KOPT-K1 (cell line): ENCODE measurements around the gene SLC35D1.

Source experiments
- H3K27ac ChIP-seq: fragments of 200-600 bp; sonication (generic); 2 replicates; pipeline ENCODE4 v1.5.1; 2016; ENCODE audit warnings: antibody characterized with exemption, mild to moderate bottlenecking, low read depth, low read length; ENCODE audit not compliant: poor library complexity, severe bottlenecking
- H3K36me3 ChIP-seq: fragments of 200-600 bp; sonication (generic); 2 replicates; pipeline ENCODE4 v1.5.1; 2017; ENCODE audit warnings: antibody characterized with exemption, mild to moderate bottlenecking, low read length, moderate library complexity; ENCODE audit not compliant: insufficient read depth
- H3K9me3 ChIP-seq: fragments of 200-600 bp; sonication (generic); 2 replicates; pipeline ENCODE4 v1.5.1; 2017; ENCODE audit warnings: antibody characterized with exemption, low read length, mild to moderate bottlenecking; ENCODE audit not compliant: insufficient read depth, poor library complexity, severe bottlenecking

The SLC35D1 gene

DNA sequence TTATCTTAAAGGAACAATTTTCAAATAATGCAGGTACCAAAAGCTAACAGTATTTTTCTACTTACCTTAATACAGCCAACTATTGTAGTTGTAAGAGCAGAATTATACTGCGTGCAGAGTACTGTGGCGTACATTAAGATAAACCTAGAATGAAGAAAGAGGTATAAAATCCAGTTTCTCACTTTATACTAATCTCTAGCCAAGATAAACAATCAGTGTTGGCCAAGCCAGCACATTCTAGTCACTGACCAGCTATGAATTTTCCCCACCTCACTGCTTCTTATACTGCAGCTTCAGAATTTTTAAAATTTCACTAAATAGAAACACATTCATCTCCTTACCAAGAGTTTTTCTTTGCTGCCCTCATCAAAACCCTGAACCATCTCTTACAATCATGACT, 33.6 kb downstream of the SLC35D1 start:
- H3K36me3 ChIP-seq: peaks cover 65% of the 10 kb centered on the region
- H3K9me3 ChIP-seq: no peaks in the 10 kb centered on the region
- no peak overlapping the region for H3K27ac ChIP-seq

DNA sequence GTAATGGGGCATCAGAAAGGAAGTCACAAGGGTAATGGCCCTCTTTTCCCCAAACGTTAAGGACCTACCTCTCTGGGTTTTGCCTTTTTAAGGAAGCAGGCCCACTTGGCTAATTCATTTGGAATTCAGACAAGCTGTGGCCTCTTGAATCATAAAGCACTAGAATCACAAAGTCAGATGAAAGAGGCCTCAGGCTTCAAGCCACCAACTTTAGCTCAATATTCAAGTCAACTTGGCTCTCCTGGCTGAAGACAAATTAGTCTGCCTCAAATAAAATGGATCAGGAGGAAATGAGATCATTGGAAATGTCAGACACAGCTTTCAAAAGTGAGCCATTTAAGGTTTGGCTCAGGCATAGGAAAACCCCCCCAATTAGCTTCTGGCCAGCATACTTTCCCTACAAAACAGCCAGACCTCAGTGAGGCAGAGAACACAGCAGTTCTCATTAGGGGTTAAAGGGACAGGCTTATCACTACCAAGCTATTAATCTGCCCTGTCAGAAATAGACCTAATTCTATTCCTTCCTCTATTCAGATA, 34.3 kb downstream of the SLC35D1 start:
- H3K9me3 ChIP-seq: no peaks in the 10 kb centered on the region
- peaks cover 62% of the 10 kb centered on the region for H3K36me3 ChIP-seq
- H3K27ac ChIP-seq: no peak overlapping the region

DNA sequence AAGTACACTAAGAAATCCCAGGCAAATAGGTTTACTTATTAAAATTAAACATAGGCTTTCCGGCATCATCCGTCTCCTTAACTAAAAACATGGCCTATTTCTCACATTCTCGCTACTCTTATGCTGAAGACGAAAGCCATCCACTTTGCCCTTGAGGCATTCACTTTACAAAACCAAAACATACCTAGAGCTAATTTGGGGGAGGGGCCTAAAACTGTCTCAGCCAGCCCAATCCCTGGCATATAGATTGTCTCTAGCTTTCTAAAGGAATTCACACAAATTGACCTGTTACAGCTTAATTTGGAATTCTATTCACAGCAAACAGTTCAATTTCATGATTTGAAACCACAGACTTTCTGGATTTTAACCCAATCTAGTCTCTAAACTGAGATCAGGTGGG, 34.8 kb downstream of the SLC35D1 start:
- H3K27ac ChIP-seq: no peak overlapping the region
- H3K9me3 ChIP-seq: no peaks in the 10 kb centered on the region
- H3K36me3 ChIP-seq: peaks cover 56% of the 10 kb centered on the region

DNA sequence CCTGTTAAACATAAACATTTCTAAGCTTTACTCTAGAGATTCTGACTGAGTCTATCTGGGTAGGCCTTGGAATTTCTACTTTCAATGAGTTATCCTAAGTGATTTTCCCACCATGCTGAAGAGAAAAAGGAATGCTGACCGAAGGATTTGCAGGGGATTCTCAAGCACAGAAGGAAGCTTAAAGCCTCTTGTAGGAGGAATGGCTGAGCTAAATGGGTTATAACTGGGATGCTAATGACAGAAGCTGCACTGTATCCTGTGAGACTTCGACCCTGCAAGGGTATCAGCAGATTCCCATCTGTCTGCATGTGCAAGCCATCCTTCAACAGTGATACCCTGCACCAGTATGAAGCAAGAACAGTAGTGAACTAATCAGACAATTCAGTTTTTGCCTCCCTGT, 35.4 kb downstream of the SLC35D1 start:
- Histone ChIP-seq H3K9me3 (no peaks in the 10 kb centered on the region), H3K27ac (no peak overlapping the region), H3K36me3 (peaks cover 58% of the 10 kb centered on the region)

DNA sequence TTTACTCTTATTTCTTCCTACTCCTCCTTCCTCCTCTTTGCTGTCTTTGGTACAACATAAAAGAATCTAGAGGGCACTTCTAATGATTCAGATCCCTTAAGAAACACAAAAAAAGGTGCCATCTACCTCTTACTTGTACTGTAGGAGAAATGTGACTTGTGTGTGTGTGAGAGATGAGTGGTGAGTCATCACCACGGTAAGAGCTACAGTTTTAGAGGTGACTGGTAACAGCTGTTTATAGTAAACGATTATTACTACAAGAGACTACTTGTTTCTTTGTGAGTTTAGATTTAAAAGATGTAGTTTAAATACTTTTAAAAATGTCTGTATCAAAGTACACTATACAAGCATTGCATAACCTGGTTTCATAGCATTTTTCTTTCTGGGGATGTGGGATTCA, 40.4 kb downstream of the SLC35D1 start:
- Histone ChIP-seq H3K27ac (no peak overlapping the region), H3K9me3 (no peaks in the 10 kb centered on the region), H3K36me3 (peaks cover 46% of the 10 kb centered on the region)

DNA sequence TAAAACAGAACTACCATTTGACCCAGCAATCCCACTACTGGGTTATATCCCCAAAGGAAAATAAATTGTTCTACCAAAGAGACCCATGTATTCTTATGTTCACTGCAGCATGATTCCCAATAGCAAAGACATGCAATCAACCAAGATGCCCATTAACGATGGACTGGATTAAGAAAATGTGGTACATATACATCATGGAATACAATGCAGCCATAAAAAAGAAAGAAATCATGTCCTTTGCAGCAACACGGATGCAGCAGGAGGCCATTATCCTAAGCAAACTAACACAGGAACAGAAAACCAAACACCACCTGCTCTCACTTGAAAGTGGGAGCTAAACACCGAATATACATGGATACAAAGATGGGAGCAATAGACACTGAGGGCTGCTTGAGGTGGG, 44.2 kb downstream of the SLC35D1 start:
- peaks cover 59% of the 10 kb centered on the region for H3K36me3 ChIP-seq
- no peak overlapping the region for H3K27ac ChIP-seq

DNA sequence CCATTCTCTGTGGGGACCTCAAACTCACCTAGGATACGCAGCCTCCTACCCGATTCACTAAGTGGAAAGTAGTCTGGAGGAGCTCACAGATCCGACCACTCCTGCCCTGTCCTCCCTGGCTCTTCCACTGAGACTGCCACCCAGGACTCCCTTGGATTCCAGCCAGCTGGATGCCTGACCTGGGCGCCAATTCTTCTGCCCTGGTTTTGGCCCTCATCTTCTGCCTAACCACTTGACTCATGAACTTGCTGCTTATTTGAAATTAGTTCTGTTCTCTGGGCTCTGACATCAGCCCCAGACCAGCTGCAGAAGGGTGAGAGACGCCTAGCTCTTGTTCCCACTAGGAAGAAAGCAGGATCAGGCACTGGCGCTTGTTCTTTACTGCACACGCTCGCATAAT, 48.9 kb downstream of the SLC35D1 start:
- peaks cover 73% of the 10 kb centered on the region for H3K36me3 ChIP-seq

More for the DNA sequence above, 44.2 kb downstream of the SLC35D1 start:
- H3K9me3 ChIP-seq: no peaks in the 10 kb centered on the region

DNA sequence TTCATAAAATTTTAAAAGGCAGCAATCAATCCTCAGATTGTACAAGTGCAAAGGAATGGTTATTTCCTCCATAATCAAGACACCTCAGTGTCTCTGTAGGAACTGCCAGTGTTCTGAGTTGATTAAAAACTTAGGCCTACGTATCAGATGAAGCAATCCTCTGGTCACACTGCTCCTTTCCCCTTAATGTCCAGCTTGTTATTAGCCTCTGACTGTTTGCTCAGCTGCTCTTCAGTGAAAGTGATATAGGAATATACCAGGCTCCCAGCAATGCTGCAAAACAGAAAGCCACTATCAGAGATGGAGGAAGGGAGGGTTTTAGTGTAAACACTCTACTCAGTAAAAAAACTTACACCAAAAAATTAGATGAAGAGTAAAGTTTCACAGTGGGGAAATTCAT, 49.8 kb downstream of the SLC35D1 start:
- H3K36me3 ChIP-seq: peaks cover 64% of the 10 kb centered on the region
- H3K27ac ChIP-seq: no peak overlapping the region
- H3K9me3 ChIP-seq: no peaks in the 10 kb centered on the region

More for the DNA sequence above, 48.9 kb downstream of the SLC35D1 start:
- Histone ChIP-seq H3K27ac (no peak overlapping the region), H3K9me3 (no peaks in the 10 kb centered on the region)

DNA sequence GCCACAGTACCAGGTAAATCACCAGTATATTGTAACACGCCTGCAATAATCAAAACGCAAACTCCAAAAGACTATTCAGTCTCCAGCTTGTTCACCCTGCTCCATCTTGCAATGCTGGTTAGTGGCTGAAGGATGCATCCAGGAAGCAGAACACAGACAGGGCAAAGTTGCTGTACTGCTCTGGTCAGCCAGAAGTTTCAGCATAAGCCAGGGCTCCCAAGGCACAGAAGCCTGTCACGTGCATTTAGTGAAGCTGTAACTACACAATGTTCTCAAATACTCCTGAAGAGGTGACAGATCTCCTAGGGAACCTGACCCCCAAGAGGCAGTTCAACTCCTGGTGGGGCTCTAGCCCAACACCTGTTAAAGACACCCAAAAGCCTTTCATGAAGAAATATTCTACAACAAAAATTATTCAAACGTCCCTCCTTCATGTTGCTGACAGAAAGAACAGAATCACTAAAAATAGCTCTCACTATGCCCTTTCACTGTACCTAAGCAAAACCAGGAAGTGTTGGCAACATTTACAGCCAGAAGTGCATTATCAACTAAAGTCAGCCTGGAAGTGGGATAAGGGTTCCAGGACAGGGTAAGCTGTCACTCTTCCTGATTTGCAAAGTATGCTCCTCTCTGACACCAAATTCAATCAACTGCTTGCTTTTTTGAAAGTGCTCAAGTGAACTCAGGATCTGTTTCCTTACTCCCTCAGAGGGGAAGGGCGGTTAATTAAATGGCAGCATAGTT, 52.1 kb downstream of the SLC35D1 start:
- no peak overlapping the region for H3K27ac ChIP-seq
- H3K36me3 ChIP-seq: peaks cover 65% of the 10 kb centered on the region
- H3K9me3 ChIP-seq: no peaks in the 10 kb centered on the region

DNA sequence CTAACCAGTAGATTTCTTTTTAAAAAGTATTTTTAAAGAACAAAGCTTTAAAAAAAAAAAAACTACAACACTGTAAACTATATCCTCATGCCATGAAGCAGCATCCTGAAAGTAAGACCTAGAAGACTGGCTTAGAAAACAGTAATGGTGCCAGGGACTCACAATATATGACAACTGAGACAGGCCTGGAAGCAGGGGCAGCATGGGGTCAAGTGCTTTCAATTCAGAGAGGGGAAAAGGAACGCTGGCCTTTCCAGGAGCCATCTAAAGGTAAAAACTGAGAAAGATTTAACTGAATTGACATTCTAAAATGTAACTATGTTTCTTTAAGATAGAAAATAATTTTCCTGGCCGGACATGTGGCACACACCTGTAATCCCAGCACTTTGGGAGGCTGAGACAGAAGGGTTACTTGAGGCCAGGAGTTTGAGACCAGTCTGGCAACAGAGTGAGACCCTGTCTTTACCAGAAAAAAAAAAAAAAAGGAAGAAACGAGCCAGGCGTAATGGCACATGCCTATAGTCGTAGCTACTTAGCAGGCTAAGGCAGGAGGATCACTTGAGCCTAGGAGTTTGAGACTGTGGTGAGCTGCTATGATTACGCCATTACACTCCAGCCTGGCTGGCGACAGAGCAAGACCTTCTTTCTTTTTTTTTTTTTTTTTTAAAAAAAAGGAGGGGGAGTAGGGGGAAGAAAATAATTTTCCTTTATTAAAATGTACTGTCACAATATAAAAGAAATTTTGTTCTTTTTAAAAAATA, 54.1 kb downstream of the SLC35D1 start:
- Histone ChIP-seq H3K9me3 (no peaks in the 10 kb centered on the region), H3K27ac (no peak overlapping the region), H3K36me3 (peaks cover 61% of the 10 kb centered on the region)

DNA sequence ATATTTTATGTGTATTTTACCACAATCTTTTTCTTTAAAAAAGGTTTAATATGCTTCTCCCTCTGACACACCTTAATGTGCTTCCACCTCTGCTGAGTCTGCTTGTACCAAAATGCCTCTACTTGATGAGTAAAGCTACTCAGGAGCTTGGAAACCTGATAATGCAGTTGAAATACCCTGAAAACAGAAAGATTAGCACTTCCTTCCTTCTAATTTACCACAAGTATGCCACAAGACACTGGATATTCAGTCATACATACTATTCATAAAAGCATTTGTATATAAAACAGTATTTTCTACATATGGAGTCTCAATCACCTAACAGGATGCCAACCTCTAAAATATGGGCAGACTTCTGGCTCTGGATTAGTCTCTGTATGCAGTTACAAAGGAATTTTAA, 55.0 kb downstream of the SLC35D1 start:
- no peaks in the 10 kb centered on the region for H3K9me3 ChIP-seq
- no peak overlapping the region for H3K27ac ChIP-seq
- H3K36me3 ChIP-seq: peaks cover 59% of the 10 kb centered on the region

DNA sequence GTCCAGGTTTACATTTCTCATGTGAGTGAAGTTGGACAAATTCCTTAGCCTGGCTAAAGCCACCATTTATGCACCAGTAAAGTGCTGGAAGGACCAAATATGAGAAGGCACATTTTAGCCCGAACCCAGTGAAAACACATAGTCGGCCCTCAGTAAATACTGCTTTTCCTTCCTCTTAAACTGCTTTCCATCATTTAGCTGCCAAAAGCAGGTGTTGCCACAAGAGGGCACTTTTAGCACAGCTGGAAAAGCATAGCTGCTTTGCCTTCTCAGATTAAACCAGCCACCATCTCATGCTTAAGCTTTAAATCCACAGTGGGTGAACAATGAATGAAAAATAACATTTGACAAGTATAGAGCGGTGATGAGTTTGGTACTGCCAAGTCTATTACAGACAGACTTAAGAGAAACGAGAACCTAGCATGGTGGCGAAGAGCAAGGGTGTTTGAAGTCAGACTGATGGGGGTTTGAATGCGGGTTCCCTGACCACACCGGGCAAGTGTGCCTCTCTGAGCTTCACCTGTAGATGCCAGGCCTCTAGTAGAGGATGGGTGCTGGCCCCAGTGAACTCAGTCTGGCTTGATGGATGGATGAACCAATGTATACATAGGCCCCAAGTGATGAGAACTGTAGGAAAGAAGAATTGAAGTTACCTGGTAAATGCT, 57.8 kb downstream of the SLC35D1 start:
- H3K9me3 ChIP-seq: no peaks in the 10 kb centered on the region
- peaks cover 53% of the 10 kb centered on the region for H3K36me3 ChIP-seq

DNA sequence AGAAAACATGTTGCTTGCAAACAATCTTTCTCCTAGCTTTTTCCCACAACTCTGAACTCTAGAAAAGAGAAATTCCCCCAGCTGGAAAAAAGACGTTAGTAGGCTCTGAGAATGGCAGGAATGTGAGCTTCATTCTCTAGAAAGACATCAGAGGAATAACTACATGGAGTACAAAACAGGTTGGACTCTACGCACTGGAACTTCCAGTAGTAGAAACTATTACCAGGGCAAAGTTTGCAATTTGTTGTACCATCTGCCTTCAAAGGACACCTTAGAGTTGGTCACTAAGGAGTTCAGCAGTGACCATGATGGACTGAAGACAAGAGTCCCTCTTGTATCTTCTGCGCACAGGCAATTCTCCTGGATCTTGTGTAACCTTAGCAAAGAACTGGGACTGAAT, 60.9 kb downstream of the SLC35D1 start:
- Histone ChIP-seq H3K9me3 (no peaks in the 10 kb centered on the region), H3K36me3 (peaks cover 64% of the 10 kb centered on the region), H3K27ac (no peak overlapping the region)

More for the DNA sequence above, 57.8 kb downstream of the SLC35D1 start:
- no peak overlapping the region for H3K27ac ChIP-seq

DNA sequence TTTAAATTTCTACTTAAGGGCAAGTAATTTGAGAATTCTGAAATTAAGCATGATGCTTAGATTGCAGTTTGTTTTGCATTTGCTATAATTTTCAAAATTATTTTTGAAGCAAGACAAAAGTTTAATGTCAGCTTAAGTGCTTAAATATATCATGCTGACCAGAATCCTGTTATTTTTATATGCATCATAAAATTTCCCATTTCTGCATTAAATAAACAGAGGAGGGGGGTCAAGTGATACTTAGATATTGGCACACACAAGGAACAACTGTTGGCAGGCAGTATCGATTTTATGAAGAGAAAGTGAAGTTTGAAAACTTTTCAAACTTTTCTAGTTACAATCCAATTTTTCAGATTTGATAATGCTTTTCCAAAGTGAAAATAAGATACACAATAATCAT, 68.1 kb downstream of the SLC35D1 start:
- H3K9me3 ChIP-seq: no peaks in the 10 kb centered on the region
- H3K36me3 ChIP-seq: peaks cover 90% of the 10 kb centered on the region
- H3K27ac ChIP-seq: no peak overlapping the region

DNA sequence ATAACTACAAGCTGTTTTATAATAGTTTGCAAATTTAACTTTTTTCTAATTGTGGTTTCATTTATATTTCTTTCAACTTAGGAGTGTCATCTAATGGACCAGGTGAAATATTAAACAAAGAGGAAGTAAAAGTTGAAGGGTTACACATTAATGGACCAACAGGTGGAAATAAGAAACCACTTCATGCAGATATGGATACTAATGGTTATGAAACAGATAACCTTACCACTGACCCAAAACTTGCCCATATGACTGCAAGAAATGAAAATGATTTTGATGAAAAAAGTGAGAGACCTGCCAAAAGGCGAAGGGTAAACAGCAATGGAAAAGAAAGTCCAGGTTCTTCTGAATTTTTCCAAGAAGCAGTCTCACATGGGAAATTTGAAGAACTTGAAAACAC, 69.5 kb downstream of the SLC35D1 start:
- no peaks in the 10 kb centered on the region for H3K9me3 ChIP-seq
- peaks cover 84% of the 10 kb centered on the region for H3K36me3 ChIP-seq

More for the DNA sequence above, 69.5 kb downstream of the SLC35D1 start:
- no peak overlapping the region for H3K27ac ChIP-seq
